ENCODE measurements around the gene ERVK3-1.

ERVK3-1 gene

GRCh38 chr19:58278541-58279041 is 26.6 kb upstream of the ERVK3-1 start, which contains the start of gene ZNF8:
TSS of gene ZNF8 (plus strand) at chr19:58278955. CDS start at chr19:58279082, 127 bp downstream.
- peak; percentile 99 for DNase-seq
- peak; percentile 23 for TF ChIP-seq CTCF (IDR thresholded peaks at IDR 0.05; ENCODE audit: low read depth, low read length, missing control alignments)
- Histone ChIP-seq H3K27me3 (replicated peaks) (no peaks in the 10 kb centered on the region), H3K4me3 (ENCODE audit: low read depth, low read length) (peak within 1 kb of the TSS; percentile 90), H3K27ac (peak within 1 kb of the TSS; percentile 87), H3K36me3 (replicated peaks) (no peaks in the 10 kb centered on the region)
- in situ Hi-C loops (cut with HindIII; ENCODE audit: low pct_ligation_motif_present, low sequenced_read_pairs): no loop called here

- peak overlapping the region; percentile 90 for H3K4me3 ChIP-seq (ENCODE audit: low read depth, low read length)
- no peaks in the 10 kb centered on the region for H3K36me3 ChIP-seq (replicated peaks)
- DNase-seq: peak; percentile 76
- peak overlapping the region; percentile 87 for H3K27ac ChIP-seq
- H3K27me3 ChIP-seq (replicated peaks): no peaks in the 10 kb centered on the region
- in situ Hi-C loops (cut with HindIII; ENCODE audit: low pct_ligation_motif_present, low sequenced_read_pairs): no loop called here
- peak; percentile 9 for TF ChIP-seq CTCF (IDR thresholded peaks at IDR 0.05; ENCODE audit: low read depth, low read length, missing control alignments)
Measured at GRCh38 chr19:58279042-58279924, 25.9 kb upstream of the ERVK3-1 start.

- Histone ChIP-seq H3K27ac (no peak overlapping the region), H3K4me3 (ENCODE audit: low read depth, low read length) (peak overlapping the region; percentile 90), H3K27me3 (replicated peaks) (no peaks in the 10 kb centered on the region), H3K36me3 (replicated peaks) (no peaks in the 10 kb centered on the region)
- no peak for TF ChIP-seq CTCF (IDR thresholded peaks at IDR 0.05; ENCODE audit: low read depth, low read length, missing control alignments)
- no peak for DNase-seq
- in situ Hi-C loops (cut with HindIII; ENCODE audit: low pct_ligation_motif_present, low sequenced_read_pairs): no loop called here
Measured at GRCh38 chr19:58279925-58280316, 25.3 kb upstream of the ERVK3-1 start.

GRCh38 chr19:58284199-58284598 is 21.0 kb upstream of the ERVK3-1 start:
- no peaks in the 10 kb centered on the region for H3K27me3 ChIP-seq (replicated peaks)
- DNase-seq: no peak
- no peak for TF ChIP-seq CTCF (IDR thresholded peaks at IDR 0.05; ENCODE audit: low read depth, low read length, missing control alignments)
- in situ Hi-C loops (cut with HindIII; ENCODE audit: low pct_ligation_motif_present, low sequenced_read_pairs): no loop called here
- H3K36me3 ChIP-seq (replicated peaks): peaks cover 35% of the 10 kb centered on the region
- H3K27ac ChIP-seq: no peak overlapping the region
- no peak overlapping the region for H3K4me3 ChIP-seq (ENCODE audit: low read depth, low read length)

GRCh38 chr19:58291943-58292342 is 13.2 kb upstream of the ERVK3-1 start:
- in situ Hi-C loops (cut with HindIII; ENCODE audit: low pct_ligation_motif_present, low sequenced_read_pairs): no loop called here
- Histone ChIP-seq H3K27ac (no peak overlapping the region), H3K4me3 (ENCODE audit: low read depth, low read length) (no peak overlapping the region), H3K27me3 (replicated peaks) (no peaks in the 10 kb centered on the region), H3K36me3 (replicated peaks) (peaks cover 86% of the 10 kb centered on the region)
- TF ChIP-seq CTCF (IDR thresholded peaks at IDR 0.05; ENCODE audit: low read depth, low read length, missing control alignments): no peak
- DNase-seq: no peak

Data from brain microvascular endothelial cell (primary cell).